MCF 10A (cell line): ENCODE results near the gene GTF2A1L. TPM values are rescaled to one million over a fixed set of nuclear protein-coding genes. Genes with fewer than 3 reads are reported as not detected.

Experiments used
- BruUV-seq: library from RNA; stranded (reverse); fragments of 400-500 nt; replicated peaks from 2 replicates; lab custom pipeline; 2021; lab: Mats Ljungman, UMichigan
- CTCF ChIA-PET: fragments of 300-600 bp; sonication (Branson Sonifier 250); formaldehyde crosslinking; extraction: SDS; loops from one replicate; lab custom pipeline; 2021; ENCODE audit warnings: antibody characterized with exemption, inconsistent platforms; lab: Yijun Ruan, JAX
- POLR2A ChIA-PET: fragments of 300-600, 350-650 bp; sonication (Branson Sonifier 250); formaldehyde crosslinking; extraction: SDS; loops from one replicate; lab custom pipeline; 2020; ENCODE audit warnings: antibody characterized with exemption, inconsistent platforms; lab: Yijun Ruan, JAX
- DNase-seq: peaks from one replicate; pipeline ENCODE4 v3.0.0-alpha.2; 2018; ENCODE audit not compliant: unreplicated experiment
- H3K27ac Mint-ChIP-seq: one replicate; pipeline ENCODE4 v1.8.0; 2022; ENCODE audit warnings: mild to moderate bottlenecking, low read depth, mixed read lengths; ENCODE audit not compliant: unreplicated experiment
- H3K27me3 Mint-ChIP-seq: one replicate; pipeline ENCODE4 v1.8.0; 2022; ENCODE audit warnings: mixed read lengths; ENCODE audit not compliant: insufficient read depth, unreplicated experiment
- H3K36me3 Mint-ChIP-seq: one replicate; pipeline ENCODE4 v1.8.0; 2022; ENCODE audit warnings: mild to moderate bottlenecking, moderate library complexity, mixed read lengths; ENCODE audit not compliant: insufficient read depth, unreplicated experiment
- H3K4me1 Mint-ChIP-seq: one replicate; pipeline ENCODE4 v1.8.0; 2022; ENCODE audit warnings: mixed read lengths; ENCODE audit not compliant: insufficient read depth, unreplicated experiment
- H3K4me3 Mint-ChIP-seq: one replicate; pipeline ENCODE4 v1.8.0; 2022; ENCODE audit warnings: mild to moderate bottlenecking, moderate library complexity, mixed read lengths; ENCODE audit not compliant: unreplicated experiment
- H3K9me3 Mint-ChIP-seq: one replicate; pipeline ENCODE4 v1.8.0; 2022; ENCODE audit warnings: mixed read lengths; ENCODE audit not compliant: unreplicated experiment
- intact Hi-C: fragments of 100-400 bp; cut with micrococcal nuclease; formaldehyde crosslinking; loops from 2 replicates; pipeline ENCODE4 v1.14.1; 2022
- total RNA-seq: library from RNA; stranded (reverse); gene quantifications from 2 replicates; pipeline ENCODE4 v1.2.3, GENCODE V29; 2022
- TF ChIP-seq, protein P1 (sequence below): fragments of 200-600 bp; IDR thresholded peaks from one replicate; pipeline ENCODE4 v1.8.0; 2022; ENCODE audit warnings: antibody characterized with exemption, mild to moderate bottlenecking; ENCODE audit not compliant: unreplicated experiment

Gene GTF2A1L
- total RNA-seq, 1 experiment from 2014 or later, result not detected

DNA sequence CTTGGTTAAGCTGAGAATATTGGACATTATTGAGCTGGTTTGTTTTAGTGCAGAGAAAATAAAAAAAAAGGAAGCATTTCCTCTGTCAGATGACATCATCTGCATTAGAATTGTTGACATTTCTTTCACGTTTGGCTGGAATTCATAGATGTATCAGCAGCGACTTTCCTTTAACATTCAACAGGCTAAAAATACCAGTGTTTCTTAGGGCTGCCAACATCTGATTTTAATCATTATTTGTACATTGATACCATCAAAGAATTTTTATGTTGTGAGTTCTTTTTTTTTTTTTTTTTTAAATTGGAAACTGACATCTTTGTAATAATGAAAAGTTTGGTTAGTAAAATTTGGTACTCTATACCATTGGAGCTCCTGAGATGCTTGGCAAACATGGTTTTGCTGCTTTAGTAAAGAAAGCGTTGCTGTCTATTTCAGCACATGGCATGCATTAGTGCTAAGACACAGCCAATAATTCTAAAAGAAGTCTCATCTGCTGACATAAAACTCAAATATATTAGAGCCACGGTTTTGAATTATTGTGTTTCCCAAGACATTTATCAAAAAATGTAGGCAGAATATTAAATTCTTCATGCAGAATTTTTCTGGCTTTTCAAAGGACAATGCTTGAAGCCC, 33.6 kb downstream of the GTF2A1L start:
- Mint-ChIP-seq H3K9me3 (no peaks in the 10 kb centered on the region), H3K27me3 (no peaks in the 10 kb centered on the region), H3K4me1 (no peaks in the 10 kb centered on the region), H3K4me3 (no peak overlapping the region), H3K36me3 (no peaks in the 10 kb centered on the region), H3K27ac (no peak overlapping the region)
- intact Hi-C loops, result no loop called here
- no peak for DNase-seq
- TF ChIP-seq, protein P1, sequence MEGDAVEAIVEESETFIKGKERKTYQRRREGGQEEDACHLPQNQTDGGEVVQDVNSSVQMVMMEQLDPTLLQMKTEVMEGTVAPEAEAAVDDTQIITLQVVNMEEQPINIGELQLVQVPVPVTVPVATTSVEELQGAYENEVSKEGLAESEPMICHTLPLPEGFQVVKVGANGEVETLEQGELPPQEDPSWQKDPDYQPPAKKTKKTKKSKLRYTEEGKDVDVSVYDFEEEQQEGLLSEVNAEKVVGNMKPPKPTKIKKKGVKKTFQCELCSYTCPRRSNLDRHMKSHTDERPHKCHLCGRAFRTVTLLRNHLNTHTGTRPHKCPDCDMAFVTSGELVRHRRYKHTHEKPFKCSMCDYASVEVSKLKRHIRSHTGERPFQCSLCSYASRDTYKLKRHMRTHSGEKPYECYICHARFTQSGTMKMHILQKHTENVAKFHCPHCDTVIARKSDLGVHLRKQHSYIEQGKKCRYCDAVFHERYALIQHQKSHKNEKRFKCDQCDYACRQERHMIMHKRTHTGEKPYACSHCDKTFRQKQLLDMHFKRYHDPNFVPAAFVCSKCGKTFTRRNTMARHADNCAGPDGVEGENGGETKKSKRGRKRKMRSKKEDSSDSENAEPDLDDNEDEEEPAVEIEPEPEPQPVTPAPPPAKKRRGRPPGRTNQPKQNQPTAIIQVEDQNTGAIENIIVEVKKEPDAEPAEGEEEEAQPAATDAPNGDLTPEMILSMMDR, result no peak
- no TSS peak for BruUV-seq
- ChIA-PET POLR2A (interaction anchor here (1.0 kb wide), 1 partner anchor 12 kb away, joined by 3 read pairs; no protein-coding TSS in a partner anchor), CTCF (interaction anchor here (0.7 to 1.2 kb wide), 3 partner anchors 116 to 944 kb away, joined by 3 read pairs; no protein-coding TSS in a partner anchor)

DNA sequence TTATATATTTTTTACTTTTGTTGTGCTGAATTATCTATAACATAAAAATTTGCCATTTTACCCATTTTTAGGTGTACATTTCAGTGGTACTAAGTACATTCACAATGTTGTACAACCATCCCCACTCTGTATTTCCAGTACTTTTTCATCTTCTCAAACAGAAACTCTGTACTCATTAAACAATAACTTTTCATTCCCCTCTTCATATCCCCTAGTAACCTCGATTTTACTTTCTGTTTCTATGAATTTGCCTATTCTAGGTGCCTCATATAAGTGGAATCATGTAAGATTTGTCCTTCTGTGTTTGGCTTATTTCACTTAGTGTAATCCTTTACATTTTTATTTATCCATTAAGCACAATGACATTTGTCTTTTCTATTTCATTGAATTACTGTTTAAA, 51.3 kb downstream of the GTF2A1L start:
- ChIA-PET CTCF (no interaction called here), POLR2A (no interaction called here)
- no peak for DNase-seq

DNA sequence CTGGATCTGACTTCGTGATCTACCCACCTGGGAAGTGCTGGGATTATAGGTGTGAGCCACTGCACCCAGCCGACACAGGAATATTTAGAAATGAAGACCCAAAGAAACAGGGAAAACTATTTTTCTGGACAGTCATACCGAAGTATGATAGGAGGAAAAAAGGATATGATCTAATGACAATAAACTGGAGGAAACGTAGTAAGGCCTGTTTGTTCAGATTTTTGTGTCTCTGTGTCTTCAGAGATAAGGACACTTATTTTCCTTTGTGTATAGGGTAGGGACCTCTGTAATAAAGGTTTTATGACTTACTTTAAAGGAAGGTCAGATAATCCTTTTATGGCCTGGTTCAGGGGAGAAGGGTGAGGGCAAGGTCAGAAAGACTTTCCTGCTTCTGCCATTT, 55.9 kb downstream of the GTF2A1L start:
- no peaks in the 10 kb centered on the region for H3K9me3 Mint-ChIP-seq
- H3K36me3 Mint-ChIP-seq, result no peaks in the 10 kb centered on the region
- no peak overlapping the region for H3K27ac Mint-ChIP-seq
- CTCF ChIA-PET, result no interaction called here
- no peaks in the 10 kb centered on the region for H3K4me1 Mint-ChIP-seq
- POLR2A ChIA-PET, result no interaction called here
- H3K27me3 Mint-ChIP-seq, result no peaks in the 10 kb centered on the region
- TF ChIP-seq, protein P1, result no peak
- BruUV-seq, result no TSS peak
- no peak for DNase-seq
- intact Hi-C loops, result no loop called here
- H3K4me3 Mint-ChIP-seq, result no peak overlapping the region

More for the DNA sequence above, 51.3 kb downstream of the GTF2A1L start:
- BruUV-seq, result no TSS peak
- Mint-ChIP-seq H3K27me3 (no peaks in the 10 kb centered on the region), H3K27ac (no peak overlapping the region), H3K4me1 (no peaks in the 10 kb centered on the region), H3K36me3 (no peaks in the 10 kb centered on the region), H3K4me3 (no peak overlapping the region), H3K9me3 (no peaks in the 10 kb centered on the region)
- intact Hi-C loops, result no loop called here
- TF ChIP-seq, protein P1, result no peak

DNA sequence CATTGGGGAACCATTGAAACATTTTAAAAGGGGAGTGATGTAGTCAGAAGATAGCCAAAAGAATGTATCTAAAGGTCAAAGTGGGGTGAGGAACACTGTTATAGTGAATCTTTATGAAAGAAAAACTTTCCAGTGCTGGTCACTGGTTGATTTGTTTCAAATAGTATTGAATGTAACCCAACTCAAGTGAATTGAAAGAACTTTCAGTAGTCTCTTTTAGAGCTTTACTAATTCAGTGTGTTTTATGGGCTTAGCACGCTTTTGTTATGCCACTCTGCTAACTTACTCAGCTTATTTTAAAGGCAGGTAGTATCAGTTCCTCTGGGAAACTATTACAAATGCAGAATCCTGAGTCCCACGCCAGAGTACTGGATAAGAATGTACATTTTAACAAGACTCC, 57.3 kb downstream of the GTF2A1L start:
- Mint-ChIP-seq H3K36me3 (no peaks in the 10 kb centered on the region), H3K4me1 (no peaks in the 10 kb centered on the region), H3K9me3 (no peaks in the 10 kb centered on the region), H3K27ac (no peak overlapping the region), H3K4me3 (no peak overlapping the region), H3K27me3 (no peaks in the 10 kb centered on the region)
- CTCF ChIA-PET, result interaction anchor here (0.6 kb wide), 2 partner anchors 18 to 142 kb away, joined by 3 to 5 read pairs; no protein-coding TSS in a partner anchor
- intact Hi-C loops, result no loop called here
- DNase-seq, result no peak
- POLR2A ChIA-PET, result no interaction called here
- BruUV-seq, result no TSS peak
- TF ChIP-seq, protein P1, result no peak
